GM06990 (cell line): Measurements from ENCODE around the gene STOM.

Source experiments
- DNase-seq: peaks from one replicate; pipeline ENCODE4 v3.0.0-alpha.2; 2011; ENCODE audit not compliant: insufficient read length; ENCODE audit errors: extremely low read depth
- H3K27me3 ChIP-seq: replicated peaks from 2 replicates; pipeline ENCODE4 v1.6.0; 2011; ENCODE audit warnings: low read length; ENCODE audit not compliant: control insufficient read depth, insufficient read depth
- H3K36me3 ChIP-seq: 2 replicates; pipeline ENCODE4 v1.5.1; 2011; ENCODE audit warnings: low read length; ENCODE audit not compliant: control insufficient read depth, insufficient read depth
- H3K4me3 ChIP-seq: replicated peaks from 2 replicates; pipeline ENCODE4 v1.5.1; 2011; ENCODE audit warnings: low read depth, mild to moderate bottlenecking, control low read depth, low read length
- CTCF ChIP-seq: IDR thresholded peaks from 2 replicates; pipeline ENCODE4 v1.5.1; 2011; ENCODE audit warnings: low read length, control low read depth, mild to moderate bottlenecking, inconsistent platforms; ENCODE audit not compliant: insufficient read depth, poor library complexity, severe bottlenecking

Gene STOM

GRCh38 chr9:121364077-121364476 is 6.0 kb downstream of the STOM start:
- no peak overlapping the region for H3K4me3 ChIP-seq
- no peak for TF ChIP-seq CTCF
- no peaks in the 10 kb centered on the region for H3K36me3 ChIP-seq

GRCh38 chr9:121363622-121363961 is 6.5 kb downstream of the STOM start:
- Histone ChIP-seq H3K4me3 (no peak overlapping the region), H3K27me3 (no peaks in the 10 kb centered on the region), H3K36me3 (no peaks in the 10 kb centered on the region)
- DNase-seq: no peak
- TF ChIP-seq CTCF: no peak

More at GRCh38 chr9:121364077-121364476, 6.0 kb downstream of the STOM start:
- DNase-seq: no peak
- H3K27me3 ChIP-seq: no peaks in the 10 kb centered on the region

GRCh38 chr9:121362813-121363621 is 7.0 kb downstream of the STOM start:
- TF ChIP-seq CTCF: no peak
- Histone ChIP-seq H3K27me3 (no peaks in the 10 kb centered on the region), H3K4me3 (no peak overlapping the region), H3K36me3 (no peaks in the 10 kb centered on the region)
- DNase-seq: no peak

- H3K27me3 ChIP-seq: no peaks in the 10 kb centered on the region
- no peak overlapping the region for H3K4me3 ChIP-seq
- no peaks in the 10 kb centered on the region for H3K36me3 ChIP-seq
- TF ChIP-seq CTCF: no peak
- no peak for DNase-seq
These were observed 9.3 kb downstream of the STOM start for GRCh38 chr9:121360601-121361374.

- no peak for TF ChIP-seq CTCF
- Histone ChIP-seq H3K4me3 (no peak overlapping the region), H3K36me3 (no peaks in the 10 kb centered on the region), H3K27me3 (no peaks in the 10 kb centered on the region)
- DNase-seq: no peak
These were observed 10.4 kb downstream of the STOM start for GRCh38 chr9:121359351-121360294.
